Right ventricle myocardium inferior (tissue), 1 donor: ENCODE results near the gene LRRFIP1. TPM values are rescaled to one million over a fixed set of nuclear protein-coding genes. Genes with fewer than 3 reads are reported as not detected.

Experiments used
- ATAC-seq: fragments of 200-7000 bp; cut with Tn5 transposase; one replicate; pipeline ENCODE4 v1.9.1; 2020; ENCODE audit warnings: mild to moderate bottlenecking, moderate library complexity
- DNase-seq: peaks from one replicate; pipeline ENCODE4 v3.0.0; 2021; ENCODE audit errors: missing footprints
- intact Hi-C: fragments of 100-400 bp; cut with DNase I; formaldehyde crosslinking; loops from one replicate; pipeline ENCODE4 v1.11.0; 2022
- total RNA-seq: library from RNA; stranded (reverse); fragmentation: NEBNext Ultra II Directional; extraction: Animal tissue kit (Norgen Biotek cat#: 25700); gene quantifications from one replicate; pipeline ENCODE4 v1.2.1, GENCODE V29; 2021
- donor health status: DM: no; HTN: yes; CAD: no; lungs with severe emphysema.

Gene LRRFIP1
- total RNA-seq, 1 donor from 2014 or later, result 104 TPM

GRCh38 chr2:237691029-237691907, 63.9 kb downstream of the LRRFIP1 start:
- ATAC-seq, result peak; percentile 0
- peak; percentile 99 for DNase-seq
- intact Hi-C loops, result loop anchor here (5.0 kb wide), 1 partner anchor 41 kb away; no protein-coding TSS in a partner anchor

GRCh38 chr2:237691908-237692600, 64.7 kb downstream of the LRRFIP1 start:
- intact Hi-C loops, result loop anchor here (2.0 to 5.0 kb wide), 2 partner anchors 17 to 40 kb away; no protein-coding TSS in a partner anchor
- ATAC-seq, result peak; percentile 78

GRCh38 chr2:237692601-237693290, 65.4 kb downstream of the LRRFIP1 start:
- ATAC-seq, result no peak
- intact Hi-C loops, result loop anchor here (2.0 to 5.0 kb wide), 2 partner anchors 18 to 40 kb away; no protein-coding TSS in a partner anchor
- peak; percentile 72 for DNase-seq

More at GRCh38 chr2:237691908-237692600, 64.7 kb downstream of the LRRFIP1 start:
- DNase-seq, result no peak

- intact Hi-C loops, result loop anchor here (2.0 to 5.0 kb wide), 2 partner anchors 19 to 39 kb away; no protein-coding TSS in a partner anchor
- DNase-seq, result no peak
- ATAC-seq, result no peak
Measured at GRCh38 chr2:237693291-237693994, 66.1 kb downstream of the LRRFIP1 start.

- DNase-seq, result no peak
- intact Hi-C loops, result loop anchor here (5.0 kb wide), 2 partner anchors 38 to 62 kb away; no protein-coding TSS in a partner anchor
- ATAC-seq, result no peak
Measured at GRCh38 chr2:237694415-237695194, 67.2 kb downstream of the LRRFIP1 start.

GRCh38 chr2:237695201-237695780, 67.9 kb downstream of the LRRFIP1 start:
- ATAC-seq (no peak), DNase-seq (no peak)
- intact Hi-C loops, result loop anchor here (5.0 kb wide), 1 partner anchor 63 kb away; no protein-coding TSS in a partner anchor

- ATAC-seq (no peak), DNase-seq (no peak)
- intact Hi-C loops, result loop anchor here (5.0 kb wide), 1 partner anchor 64 kb away; no protein-coding TSS in a partner anchor
Measured at GRCh38 chr2:237696461-237696860, 69.1 kb downstream of the LRRFIP1 start.

GRCh38 chr2:237697586-237698357, 70.4 kb downstream of the LRRFIP1 start:
- DNase-seq, result no peak
- intact Hi-C loops, result loop anchor here (5.0 kb wide), 1 partner anchor 65 kb away; no protein-coding TSS in a partner anchor
- no peak for ATAC-seq

GRCh38 chr2:237698358-237698694, 70.9 kb downstream of the LRRFIP1 start:
- intact Hi-C loops, result loop anchor here (5.0 kb wide), 1 partner anchor 66 kb away; no protein-coding TSS in a partner anchor
- no peak for DNase-seq
- ATAC-seq, result no peak

GRCh38 chr2:237699870-237700511, 72.6 kb downstream of the LRRFIP1 start:
- no peak for DNase-seq
- intact Hi-C loops, result loop anchor here (5.0 kb wide), 1 partner anchor 68 kb away; no protein-coding TSS in a partner anchor
- ATAC-seq, result no peak

- ATAC-seq, result peak; percentile 67
- intact Hi-C loops, result no loop called here
- peak; percentile 83 for DNase-seq
Measured at GRCh38 chr2:237700512-237701032, 73.2 kb downstream of the LRRFIP1 start.

- intact Hi-C loops, result no loop called here
- DNase-seq, result peak; percentile 65
- no peak for ATAC-seq
Measured at GRCh38 chr2:237701033-237701858, 73.9 kb downstream of the LRRFIP1 start.

GRCh38 chr2:237701859-237702390, 74.5 kb downstream of the LRRFIP1 start:
- ATAC-seq, result no peak
- intact Hi-C loops, result no loop called here

More at GRCh38 chr2:237701859-237702390, 74.5 kb downstream of the LRRFIP1 start:
- peak; percentile 18 for DNase-seq
